ENCODE results near the gene MAP6. TPM values are rescaled to one million over a fixed set of nuclear protein-coding genes. Genes with fewer than 3 reads are reported as not detected.

MAP6 gene
- total and polyA plus RNA-seq, 2 of the 13 experiments (the other 11 are each of a cell fraction or from before 2014, with no cell fraction given), result 0.04 TPM; not detected in 1

DNA sequence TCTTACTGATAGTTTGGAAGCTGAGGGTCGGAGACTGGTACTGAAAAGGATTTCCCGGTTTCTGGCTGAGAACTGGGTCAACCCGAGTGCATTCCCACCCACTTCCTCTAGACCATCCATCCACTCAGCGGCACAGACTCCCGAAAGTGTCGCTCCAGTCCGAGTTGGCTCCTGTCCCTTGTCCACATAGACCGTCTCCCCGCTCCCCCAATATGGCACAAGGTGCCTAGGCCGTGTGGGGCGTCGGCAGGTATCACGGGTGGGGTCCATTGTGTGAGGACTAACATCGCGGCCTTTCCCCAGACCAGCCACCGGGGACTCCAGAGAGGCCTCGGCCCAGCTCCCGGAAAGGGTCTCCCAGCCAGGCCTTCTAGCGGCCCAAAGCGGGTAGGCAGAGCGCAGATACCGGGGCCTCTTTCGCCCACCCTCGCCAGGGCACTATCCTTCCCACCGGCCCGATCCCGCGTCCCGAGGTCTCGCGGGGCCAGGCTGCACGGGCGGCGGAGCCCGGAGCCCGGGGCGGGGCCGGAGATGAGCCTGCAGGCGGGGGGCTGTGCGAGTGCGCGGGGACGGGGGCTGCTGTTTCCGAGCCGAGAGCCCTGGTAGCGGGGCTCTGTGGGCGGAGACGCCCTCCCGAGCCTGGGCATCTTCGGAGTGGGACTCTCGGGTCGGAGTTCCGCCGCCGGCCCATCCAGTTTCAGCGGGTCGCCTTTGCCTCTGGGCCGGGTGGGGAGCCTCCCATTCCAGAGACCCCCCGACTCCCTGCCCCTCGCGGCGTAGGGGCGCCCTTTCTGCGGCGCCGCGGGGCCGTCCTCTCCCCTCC lies 85.7 kb downstream of the MAP6 start (continued):
- no peak for TF ChIP-seq ZNF747 (CRISPR knock-in tag; IDR thresholded peaks at IDR 0.05; ENCODE audit: borderline replicate concordance)
- TF ChIP-seq, protein P1, sequence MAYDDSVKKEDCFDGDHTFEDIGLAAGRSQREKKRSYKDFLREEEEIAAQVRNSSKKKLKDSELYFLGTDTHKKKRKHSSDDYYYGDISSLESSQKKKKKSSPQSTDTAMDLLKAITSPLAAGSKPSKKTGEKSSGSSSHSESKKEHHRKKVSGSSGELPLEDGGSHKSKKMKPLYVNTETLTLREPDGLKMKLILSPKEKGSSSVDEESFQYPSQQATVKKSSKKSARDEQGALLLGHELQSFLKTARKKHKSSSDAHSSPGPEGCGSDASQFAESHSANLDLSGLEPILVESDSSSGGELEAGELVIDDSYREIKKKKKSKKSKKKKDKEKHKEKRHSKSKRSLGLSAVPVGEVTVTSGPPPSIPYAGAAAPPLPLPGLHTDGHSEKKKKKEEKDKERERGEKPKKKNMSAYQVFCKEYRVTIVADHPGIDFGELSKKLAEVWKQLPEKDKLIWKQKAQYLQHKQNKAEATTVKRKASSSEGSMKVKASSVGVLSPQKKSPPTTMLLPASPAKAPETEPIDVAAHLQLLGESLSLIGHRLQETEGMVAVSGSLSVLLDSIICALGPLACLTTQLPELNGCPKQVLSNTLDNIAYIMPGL (CRISPR knock-in tag; IDR thresholded peaks at IDR 0.05; ENCODE audit: borderline replicate concordance in 1 of 2, low read depth in 1 of 2), result peak in 1 of 2 experiments; percentile 18; a peak in 1 of 4 replicates
- TF ChIP-seq HNRNPUL1 (IDR thresholded peaks at IDR 0.05; ENCODE audit: low read depth, low read length), result no peak
- TF ChIP-seq, protein P2, sequence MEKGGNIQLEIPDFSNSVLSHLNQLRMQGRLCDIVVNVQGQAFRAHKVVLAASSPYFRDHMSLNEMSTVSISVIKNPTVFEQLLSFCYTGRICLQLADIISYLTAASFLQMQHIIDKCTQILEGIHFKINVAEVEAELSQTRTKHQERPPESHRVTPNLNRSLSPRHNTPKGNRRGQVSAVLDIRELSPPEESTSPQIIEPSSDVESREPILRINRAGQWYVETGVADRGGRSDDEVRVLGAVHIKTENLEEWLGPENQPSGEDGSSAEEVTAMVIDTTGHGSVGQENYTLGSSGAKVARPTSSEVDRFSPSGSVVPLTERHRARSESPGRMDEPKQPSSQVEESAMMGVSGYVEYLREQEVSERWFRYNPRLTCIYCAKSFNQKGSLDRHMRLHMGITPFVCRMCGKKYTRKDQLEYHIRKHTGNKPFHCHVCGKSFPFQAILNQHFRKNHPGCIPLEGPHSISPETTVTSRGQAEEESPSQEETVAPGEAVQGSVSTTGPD (CRISPR knock-in tag; IDR thresholded peaks at IDR 0.05), result no peak
- no peak for TF ChIP-seq SP2 (CRISPR knock-in tag; IDR thresholded peaks at IDR 0.05)
- TF ChIP-seq ZNF549 (CRISPR knock-in tag; IDR thresholded peaks at IDR 0.05), result no peak
- TF ChIP-seq HNRNPK (IDR thresholded peaks at IDR 0.05; ENCODE audit: low read depth, low read length, poor library complexity, severe bottlenecking), result peak; percentile 27
- TF ChIP-seq SOX5 (CRISPR knock-in tag; IDR thresholded peaks at IDR 0.05; ENCODE audit: borderline replicate concordance), result no peak
- no peak for TF ChIP-seq ZNF17 (CRISPR knock-in tag; IDR thresholded peaks at IDR 0.05)
- peak; percentile 46 for TF ChIP-seq XRCC5 (optimal IDR thresholded peaks at IDR 0.05; ENCODE audit: low read length)
- TF ChIP-seq MTF1 (CRISPR knock-in tag; IDR thresholded peaks at IDR 0.05), result no peak
- TF ChIP-seq ZNF253 (CRISPR knock-in tag; IDR thresholded peaks at IDR 0.05; ENCODE audit: borderline replicate concordance), result no peak
- no peak for TF ChIP-seq NCOA5 (CRISPR knock-in tag; IDR thresholded peaks at IDR 0.05)
- peak; percentile 30; the same call in 1 of the 2 replicates for TF ChIP-seq ZFY (CRISPR knock-in tag; IDR thresholded peaks at IDR 0.05)
- TF ChIP-seq WIZ (CRISPR knock-in tag; IDR thresholded peaks at IDR 0.05), result no peak
- TF ChIP-seq ZNF558 (CRISPR knock-in tag; IDR thresholded peaks at IDR 0.05; ENCODE audit: borderline replicate concordance), result no peak
- TF ChIP-seq ZBTB44 (CRISPR knock-in tag; IDR thresholded peaks at IDR 0.05), result no peak
- no peak for TF ChIP-seq ISX (CRISPR knock-in tag; conservative IDR thresholded peaks at IDR 0.05)
- TF ChIP-seq ZNF282 (IDR thresholded peaks at IDR 0.05; ENCODE audit: partially characterized antibody), result no peak
- no peak for TF ChIP-seq ATF4 (CRISPR knock-in tag; IDR thresholded peaks at IDR 0.05)
- no peak for TF ChIP-seq JUN (CRISPR knock-in tag; IDR thresholded peaks at IDR 0.05)
- TF ChIP-seq NFATC3 (CRISPR knock-in tag; IDR thresholded peaks at IDR 0.05), result no peak
- TF ChIP-seq ZNF563 (CRISPR knock-in tag; IDR thresholded peaks at IDR 0.05), result 0 out of 2 replicates have a peak, but pooled peaks have one; percentile 43
- TF ChIP-seq SP1 (IDR thresholded peaks at IDR 0.05), result no peak
- no peak for TF ChIP-seq SP1 (CRISPR knock-in tag; IDR thresholded peaks at IDR 0.05)
- TF ChIP-seq ZNF331 (CRISPR knock-in tag; IDR thresholded peaks at IDR 0.05), result no peak
